CD4-positive, alpha-beta T cell treated with Interleukin-17A for 4 hours (primary cell): ENCODE measurements around the gene PAPPA.

Experiments
- DNase-seq: peaks from one replicate; pipeline ENCODE4 v3.0.0-alpha.2; 2020; ENCODE audit warnings: mixed read lengths

PAPPA gene

GRCh38 chr9:116152390-116152789 lies 1.2 kb upstream of the PAPPA start:
- DNase-seq = no peak

- no peak for DNase-seq
Measured at GRCh38 chr9:116152941-116153764, 438 bp upstream of the PAPPA start.

- DNase-seq = no peak
Measured at GRCh38 chr9:116154334-116154975, 864 bp downstream of the PAPPA start.

GRCh38 chr9:116154976-116155697 lies 1.5 kb downstream of the PAPPA start:
- DNase-seq = no peak

- DNase-seq = no peak
Measured at GRCh38 chr9:116155698-116156039, 2.1 kb downstream of the PAPPA start.

- no peak for DNase-seq
Measured at GRCh38 chr9:116156621-116157314, 3.2 kb downstream of the PAPPA start.

GRCh38 chr9:116157436-116158138 lies 4.0 kb downstream of the PAPPA start:
- DNase-seq = no peak

GRCh38 chr9:116160676-116161571 lies 7.3 kb downstream of the PAPPA start:
- no peak for DNase-seq

GRCh38 chr9:116162241-116162781 lies 8.7 kb downstream of the PAPPA start:
- no peak for DNase-seq

GRCh38 chr9:116163293-116164055 lies 9.9 kb downstream of the PAPPA start:
- DNase-seq = no peak

- no peak for DNase-seq
Measured at GRCh38 chr9:116165912-116166311, 12.3 kb downstream of the PAPPA start.

- DNase-seq = no peak
Measured at GRCh38 chr9:116166713-116167112, 13.1 kb downstream of the PAPPA start.

- DNase-seq = no peak
Measured at GRCh38 chr9:116168231-116168630, 14.6 kb downstream of the PAPPA start.

GRCh38 chr9:116172216-116172615 lies 18.6 kb downstream of the PAPPA start:
- DNase-seq = no peak

- no peak for DNase-seq
Measured at GRCh38 chr9:116174347-116174746, 20.8 kb downstream of the PAPPA start.

- no peak for DNase-seq
Measured at GRCh38 chr9:116175614-116176013, 22.0 kb downstream of the PAPPA start.

- DNase-seq = no peak
Measured at GRCh38 chr9:116178481-116179211, 25.1 kb downstream of the PAPPA start.

GRCh38 chr9:116179568-116179967 lies 26.0 kb downstream of the PAPPA start:
- DNase-seq = no peak

- DNase-seq = no peak
Measured at GRCh38 chr9:116181853-116182610, 28.4 kb downstream of the PAPPA start.
